ENCODE data around the gene MIA.
"Not testable (repeated sequence)": the region's sequence is repeated elsewhere in the genome, so short reads cannot be mapped to it uniquely, and the experiment has no call there.

Gene MIA

GRCh38 chr19:40750874-40751537 lies 24.3 kb upstream of the MIA start, which contains the start of gene SNRPA:
SNRPA (plus strand) TSS chr19:40751203; CDS start chr19:40751409, 206 bp downstream.
- peak; percentile 97 for DNase-seq

- no peak for DNase-seq
Observed at GRCh38 chr19:40752257-40752781, 23.0 kb upstream of the MIA start.

- peak; percentile 34 for DNase-seq
Observed at GRCh38 chr19:40754611-40755247, 20.6 kb upstream of the MIA start.

GRCh38 chr19:40755248-40755624 lies 20.1 kb upstream of the MIA start:
- no peak for DNase-seq

- DNase-seq, result no peak
Observed at GRCh38 chr19:40755791-40756190, 19.5 kb upstream of the MIA start.

GRCh38 chr19:40756502-40757110 lies 18.7 kb upstream of the MIA start:
- peak; percentile 28 for DNase-seq

- no peak for DNase-seq
Observed at GRCh38 chr19:40758491-40758890, 16.8 kb upstream of the MIA start.

GRCh38 chr19:40759352-40759751 lies 16.0 kb upstream of the MIA start:
- no peak for DNase-seq

GRCh38 chr19:40762754-40763470 lies 12.4 kb upstream of the MIA start:
- DNase-seq, result no peak

- no peak for DNase-seq
Observed at GRCh38 chr19:40763526-40763925, 11.8 kb upstream of the MIA start.

GRCh38 chr19:40763963-40764362 lies 11.4 kb upstream of the MIA start:
- DNase-seq, result no peak

- DNase-seq, result not testable (repeated sequence)
Observed at GRCh38 chr19:40766385-40766784, 8.9 kb upstream of the MIA start.

- no peak for DNase-seq
Observed at GRCh38 chr19:40768869-40769268, 6.5 kb upstream of the MIA start.

GRCh38 chr19:40771101-40771862 lies 4.0 kb upstream of the MIA start:
- DNase-seq, result peak; percentile 60

GRCh38 chr19:40775632-40776022 lies 306 bp downstream of the MIA start:
- DNase-seq, result no peak

GRCh38 chr19:40776364-40776763 lies 1.0 kb downstream of the MIA start:
- no peak for DNase-seq

GRCh38 chr19:40776932-40777644 lies 1.8 kb downstream of the MIA start:
- peak; percentile 95 for DNase-seq

GRCh38 chr19:40777645-40777936 lies 2.3 kb downstream of the MIA start:
- DNase-seq, result no peak

GRCh38 chr19:40777937-40778705 lies 2.8 kb downstream of the MIA start, which contains the start of gene RAB4B:
RAB4B (plus strand) TSS chr19:40778247; CDS start chr19:40778376, 129 bp downstream.
- DNase-seq, result peak; percentile 100

GRCh38 chr19:40778706-40779284 lies 3.5 kb downstream of the MIA start:
- no peak for DNase-seq

- DNase-seq, result no peak
Observed at GRCh38 chr19:40780582-40780981, 5.3 kb downstream of the MIA start.

Data from CD4-positive, alpha-beta T cell treated with Interleukin-21 for 1 hour (primary cell).